Endothelial cell (in vitro differentiated cells): ENCODE measurements around the gene BLZF1. TPM values are rescaled to one million over a fixed set of nuclear protein-coding genes. Genes with fewer than 3 reads are reported as not detected.

Experiments used
- DNase-seq: peaks from one replicate; pipeline ENCODE4 v3.0.0; 2021; ENCODE audit warnings: low spot score
- H3K27ac Mint-ChIP-seq: one replicate; pipeline ENCODE4 v1.8.0; 2021; ENCODE audit warnings: mixed read lengths, inconsistent platforms; ENCODE audit not compliant: unreplicated experiment
- H3K27me3 Mint-ChIP-seq: one replicate; pipeline ENCODE4 v1.8.0; 2021; ENCODE audit warnings: mild to moderate bottlenecking, moderate library complexity, mixed read lengths, inconsistent platforms; ENCODE audit not compliant: unreplicated experiment
- H3K36me3 Mint-ChIP-seq: one replicate; pipeline ENCODE4 v1.8.0; 2021; ENCODE audit warnings: mild to moderate bottlenecking, low read depth, mixed read lengths, inconsistent platforms; ENCODE audit not compliant: unreplicated experiment
- H3K4me1 Mint-ChIP-seq: one replicate; pipeline ENCODE4 v1.8.0; 2021; ENCODE audit warnings: mild to moderate bottlenecking, mixed read lengths, inconsistent platforms; ENCODE audit not compliant: unreplicated experiment
- H3K4me3 Mint-ChIP-seq: one replicate; pipeline ENCODE4 v1.8.0; 2021; ENCODE audit warnings: mild to moderate bottlenecking, mixed read lengths, inconsistent platforms; ENCODE audit not compliant: unreplicated experiment
- H3K9me3 Mint-ChIP-seq: one replicate; pipeline ENCODE4 v1.8.0; 2021; ENCODE audit warnings: mixed read lengths, inconsistent platforms; ENCODE audit not compliant: unreplicated experiment
- CTCF ChIP-seq: fragments of 200-600 bp; sonication (generic); IDR thresholded peaks from one replicate; pipeline ENCODE4 v1.5.0; 2021; ENCODE audit warnings: antibody characterized with exemption; ENCODE audit not compliant: unreplicated experiment
- total RNA-seq: library from RNA; stranded (reverse); fragmentation: NEBNext Ultra II Directional; extraction: Animal tissue kit (Norgen Biotek cat#: 25700); gene quantifications from one replicate; pipeline ENCODE4 v1.2.1, GENCODE V29; 2021; ENCODE audit not compliant: unreplicated experiment

The BLZF1 gene
- total RNA-seq, 1 donor from 2014 or later, result 15.2 TPM

- Mint-ChIP-seq H3K9me3 (no peaks in the 10 kb centered on the region), H3K4me1 (peaks cover 8% of the 10 kb centered on the region), H3K27me3 (no peaks in the 10 kb centered on the region), H3K36me3 (no peaks in the 10 kb centered on the region), H3K27ac (peak overlapping the region; percentile 50), H3K4me3 (no peak overlapping the region)
- TF ChIP-seq CTCF, result no peak
- DNase-seq, result no peak
These were observed 3.4 kb downstream of the BLZF1 start for GRCh38 chr1:169371404-169371803.

GRCh38 chr1:169381162-169381561, 13.2 kb downstream of the BLZF1 start:
- H3K27ac Mint-ChIP-seq, result no peak overlapping the region
- H3K4me3 Mint-ChIP-seq, result no peak overlapping the region
- H3K4me1 Mint-ChIP-seq, result no peaks in the 10 kb centered on the region
- peaks cover 4% of the 10 kb centered on the region for H3K36me3 Mint-ChIP-seq
- no peak for DNase-seq
- H3K9me3 Mint-ChIP-seq, result no peaks in the 10 kb centered on the region
- H3K27me3 Mint-ChIP-seq, result no peaks in the 10 kb centered on the region
- no peak for TF ChIP-seq CTCF

- Mint-ChIP-seq H3K9me3 (no peaks in the 10 kb centered on the region), H3K36me3 (no peaks in the 10 kb centered on the region), H3K4me1 (no peaks in the 10 kb centered on the region), H3K27ac (no peak overlapping the region), H3K4me3 (no peak overlapping the region), H3K27me3 (no peaks in the 10 kb centered on the region)
- DNase-seq, result no peak
- TF ChIP-seq CTCF, result no peak
These were observed 15.5 kb downstream of the BLZF1 start for GRCh38 chr1:169383449-169383848.

GRCh38 chr1:169387399-169387798, 19.4 kb downstream of the BLZF1 start:
- H3K4me3 Mint-ChIP-seq, result no peak overlapping the region
- no peaks in the 10 kb centered on the region for H3K4me1 Mint-ChIP-seq
- H3K27me3 Mint-ChIP-seq, result no peaks in the 10 kb centered on the region
- H3K9me3 Mint-ChIP-seq, result no peaks in the 10 kb centered on the region
- no peak for TF ChIP-seq CTCF
- DNase-seq, result no peak
- H3K27ac Mint-ChIP-seq, result no peak overlapping the region
- peaks cover 15% of the 10 kb centered on the region for H3K36me3 Mint-ChIP-seq

- H3K4me3 Mint-ChIP-seq, result no peak overlapping the region
- H3K36me3 Mint-ChIP-seq, result peaks cover 15% of the 10 kb centered on the region
- DNase-seq, result no peak
- no peaks in the 10 kb centered on the region for H3K4me1 Mint-ChIP-seq
- no peaks in the 10 kb centered on the region for H3K9me3 Mint-ChIP-seq
- no peaks in the 10 kb centered on the region for H3K27me3 Mint-ChIP-seq
- H3K27ac Mint-ChIP-seq, result no peak overlapping the region
- no peak for TF ChIP-seq CTCF
These were observed 22.3 kb downstream of the BLZF1 start for GRCh38 chr1:169390303-169390702.
